ENCODE data around the gene RAX.
A peak's percentile ranks its signal among the peaks of the same experiment; 100 is the strongest.

The RAX gene

GRCh38 chr18:59233017-59233410 lies 40.2 kb downstream of the RAX start:
- Mint-ChIP-seq H3K9me3 (peaks cover 2% of the 10 kb centered on the region), H3K36me3 (no peaks in the 10 kb centered on the region), H3K4me3 (no peak overlapping the region), H3K4me1 (no peaks in the 10 kb centered on the region), H3K27ac (no peak overlapping the region)
- DNase-seq (ENCODE audit: low spot score in 2 of 2), result no peak
- ATAC-seq, result no peak

DNA sequence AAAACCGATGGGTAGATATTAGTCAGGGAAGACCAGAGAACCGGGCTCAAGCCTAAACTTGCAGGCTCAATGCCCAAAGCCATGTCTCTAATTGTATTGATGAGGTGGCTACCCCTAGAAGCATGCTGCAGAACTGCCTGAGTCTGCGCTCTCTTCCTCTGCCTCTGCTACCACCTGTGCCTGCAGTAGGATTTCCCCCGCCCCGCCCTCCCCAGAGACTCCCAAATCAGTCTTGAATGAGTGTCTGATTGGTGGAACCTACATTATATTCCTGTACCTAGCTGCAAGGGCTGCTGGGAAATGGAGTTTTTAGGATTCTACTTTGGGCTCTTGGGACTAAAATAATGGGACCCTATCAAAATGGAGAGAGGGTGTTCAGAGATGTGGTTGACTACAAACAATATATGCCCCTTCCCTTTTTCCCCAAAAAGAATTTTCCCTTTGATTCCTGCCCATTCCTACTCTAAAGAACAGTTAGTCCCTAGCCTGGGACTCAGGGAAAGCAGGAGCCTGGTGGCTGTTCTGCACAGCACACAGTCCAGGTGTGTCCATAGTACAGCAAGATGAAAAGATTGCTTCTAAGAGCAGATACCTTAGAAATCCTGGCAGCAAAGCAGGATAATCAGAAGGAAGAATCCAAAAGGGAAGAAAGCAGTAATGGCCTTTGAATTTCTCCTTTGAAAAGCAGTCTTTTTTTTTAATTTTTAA lies 40.8 kb downstream of the RAX start:
- Mint-ChIP-seq H3K9me3 (peaks cover 2% of the 10 kb centered on the region), H3K4me3 (no peak overlapping the region), H3K36me3 (no peaks in the 10 kb centered on the region), H3K4me1 (no peaks in the 10 kb centered on the region), H3K27ac (no peak overlapping the region)
- ATAC-seq (no peak), DNase-seq (ENCODE audit: low spot score in 2 of 2) (no peak)

DNA sequence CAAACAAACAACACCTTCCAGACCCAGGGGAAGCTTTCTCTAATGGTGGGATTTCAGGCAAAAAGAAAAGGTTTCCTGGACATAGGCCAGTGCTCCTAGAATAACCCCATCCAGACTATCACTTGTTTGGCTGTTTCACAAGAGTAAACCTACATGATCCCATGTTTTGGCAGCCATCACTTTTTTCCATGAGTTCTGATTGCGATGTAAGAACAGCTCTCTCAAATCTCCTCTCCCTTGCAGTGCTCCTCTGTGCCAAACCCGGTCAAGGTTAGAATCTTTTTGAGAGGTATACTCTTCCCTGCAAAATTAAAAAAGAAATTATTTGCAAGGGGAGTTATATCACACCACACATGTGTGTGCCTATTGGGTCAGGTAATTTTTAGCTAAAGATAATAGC lies 41.4 kb downstream of the RAX start:
- no peak for DNase-seq (ENCODE audit: low spot score in 2 of 2)
- ATAC-seq, result no peak
- Mint-ChIP-seq H3K4me1 (no peaks in the 10 kb centered on the region), H3K27ac (no peak overlapping the region), H3K9me3 (peaks cover 2% of the 10 kb centered on the region), H3K36me3 (no peaks in the 10 kb centered on the region), H3K4me3 (no peak overlapping the region)

DNA sequence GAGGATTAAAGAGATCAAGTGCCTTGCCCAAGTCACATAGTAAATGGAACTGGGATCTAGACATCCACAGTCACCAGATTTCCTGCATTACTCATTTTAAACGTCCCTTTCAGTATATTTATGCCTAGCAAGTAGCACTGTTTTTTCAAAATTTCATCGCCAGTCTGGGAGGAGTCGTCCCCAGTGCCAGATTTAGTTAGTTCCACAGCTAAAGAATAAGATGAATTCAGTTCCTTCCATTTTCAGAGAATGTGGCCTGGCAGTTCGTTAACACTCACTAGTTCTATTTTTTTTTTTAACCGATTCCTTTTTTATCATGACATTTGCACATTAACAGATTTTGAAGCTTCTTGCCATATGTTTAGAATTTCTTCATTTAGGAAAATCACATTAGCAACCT lies 42.1 kb downstream of the RAX start:
- ATAC-seq (no peak), DNase-seq (ENCODE audit: low spot score in 2 of 2) (no peak)
- no peak overlapping the region for H3K4me3 Mint-ChIP-seq
- no peaks in the 10 kb centered on the region for H3K36me3 Mint-ChIP-seq
- H3K4me1 Mint-ChIP-seq, result no peaks in the 10 kb centered on the region
- no peak overlapping the region for H3K27ac Mint-ChIP-seq
- H3K9me3 Mint-ChIP-seq, result no peaks in the 10 kb centered on the region

DNA sequence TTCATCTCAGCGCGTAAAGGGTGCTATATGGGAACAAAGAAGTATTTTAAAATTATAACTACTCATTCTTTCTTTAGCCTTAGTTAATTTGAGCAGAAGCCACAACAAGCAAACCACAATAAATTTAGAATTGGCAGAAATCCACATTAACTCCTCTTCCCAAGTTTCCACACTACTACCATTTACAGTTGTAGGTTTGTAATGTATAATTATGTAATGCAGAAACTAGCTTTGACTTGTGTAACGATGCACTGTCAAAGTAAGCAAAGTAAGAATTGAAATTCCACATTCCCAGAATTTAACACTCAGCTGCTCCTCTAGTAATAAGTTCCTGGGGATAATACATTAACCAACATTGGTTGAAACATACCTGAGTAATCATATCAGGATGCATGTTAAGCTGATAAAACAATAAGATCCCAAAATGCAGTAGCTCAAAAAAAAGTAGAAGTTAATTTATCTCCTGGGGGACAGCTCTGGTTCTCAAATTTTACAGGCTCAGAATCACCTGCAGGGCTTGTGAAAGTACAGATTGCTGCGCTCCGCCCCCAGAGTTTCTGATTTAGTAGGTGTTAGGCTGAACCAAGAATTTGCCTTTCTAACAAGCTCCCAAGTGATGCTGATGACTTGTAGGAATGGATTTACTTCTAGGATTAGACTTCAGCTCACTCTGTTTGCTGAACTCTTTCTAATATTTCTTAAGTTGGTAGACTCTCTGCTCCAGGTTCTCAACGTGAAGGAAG lies 43.4 kb downstream of the RAX start:
- Mint-ChIP-seq H3K4me3 (no peak overlapping the region), H3K36me3 (no peaks in the 10 kb centered on the region), H3K27ac (no peak overlapping the region), H3K9me3 (no peaks in the 10 kb centered on the region), H3K4me1 (no peaks in the 10 kb centered on the region)
- DNase-seq (ENCODE audit: low spot score in 2 of 2) (no peak), ATAC-seq (no peak)

DNA sequence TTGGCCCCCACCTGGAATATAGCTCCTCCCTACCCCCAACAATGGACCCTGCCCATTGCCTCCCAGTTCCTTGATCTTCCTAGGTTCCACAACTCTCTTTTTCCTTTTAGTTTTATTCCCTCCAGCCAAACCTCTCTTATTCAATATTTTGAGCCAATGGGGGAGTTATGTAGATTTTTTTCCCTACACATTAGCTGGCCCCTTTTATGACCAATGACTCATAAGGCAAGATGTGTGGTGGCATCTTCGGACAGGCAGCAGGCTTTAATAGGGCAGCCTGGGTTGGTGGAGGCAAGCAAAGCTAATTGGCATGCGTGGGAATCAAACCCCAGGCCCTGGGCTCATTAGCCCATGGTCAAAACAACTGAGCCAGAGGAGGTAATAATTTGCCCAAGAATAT lies 44.1 kb downstream of the RAX start:
- no peak overlapping the region for H3K27ac Mint-ChIP-seq
- H3K4me1 Mint-ChIP-seq, result no peaks in the 10 kb centered on the region
- no peak for DNase-seq (ENCODE audit: low spot score in 2 of 2)
- no peaks in the 10 kb centered on the region for H3K36me3 Mint-ChIP-seq
- H3K9me3 Mint-ChIP-seq, result no peaks in the 10 kb centered on the region
- H3K4me3 Mint-ChIP-seq, result no peak overlapping the region
- ATAC-seq, result no peak

- Mint-ChIP-seq H3K9me3 (no peaks in the 10 kb centered on the region), H3K36me3 (no peaks in the 10 kb centered on the region), H3K4me1 (no peaks in the 10 kb centered on the region), H3K27ac (no peak overlapping the region), H3K4me3 (no peak overlapping the region)
- ATAC-seq (no peak), DNase-seq (ENCODE audit: low spot score in 2 of 2) (no peak)
These were observed 44.9 kb downstream of the RAX start for GRCh38 chr18:59228351-59228750.

DNA sequence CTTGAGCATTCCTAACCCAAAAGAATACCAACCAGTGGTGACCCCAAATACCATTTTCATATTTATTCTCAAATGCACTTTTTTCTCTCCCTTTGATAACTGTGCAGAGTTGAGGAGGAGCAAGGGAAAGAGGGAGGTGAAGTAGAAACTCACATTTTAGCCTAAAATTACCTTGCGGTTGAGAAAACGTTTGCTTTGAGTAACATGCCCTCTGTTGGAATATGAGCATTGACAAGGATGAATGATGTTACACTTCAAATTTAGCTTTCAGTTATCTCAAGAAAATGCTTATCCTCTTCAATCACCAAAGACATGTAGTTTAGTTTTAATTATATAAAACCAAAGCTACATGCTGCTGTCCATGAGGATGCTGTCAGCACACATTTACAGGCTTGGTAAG lies 50.9 kb downstream of the RAX start:
- DNase-seq (ENCODE audit: low spot score in 2 of 2) (no peak), ATAC-seq (no peak)
- peaks cover 15% of the 10 kb centered on the region for H3K4me1 Mint-ChIP-seq
- H3K9me3 Mint-ChIP-seq, result no peaks in the 10 kb centered on the region
- no peak overlapping the region for H3K4me3 Mint-ChIP-seq
- no peak overlapping the region for H3K27ac Mint-ChIP-seq
- H3K36me3 Mint-ChIP-seq, result no peaks in the 10 kb centered on the region

DNA sequence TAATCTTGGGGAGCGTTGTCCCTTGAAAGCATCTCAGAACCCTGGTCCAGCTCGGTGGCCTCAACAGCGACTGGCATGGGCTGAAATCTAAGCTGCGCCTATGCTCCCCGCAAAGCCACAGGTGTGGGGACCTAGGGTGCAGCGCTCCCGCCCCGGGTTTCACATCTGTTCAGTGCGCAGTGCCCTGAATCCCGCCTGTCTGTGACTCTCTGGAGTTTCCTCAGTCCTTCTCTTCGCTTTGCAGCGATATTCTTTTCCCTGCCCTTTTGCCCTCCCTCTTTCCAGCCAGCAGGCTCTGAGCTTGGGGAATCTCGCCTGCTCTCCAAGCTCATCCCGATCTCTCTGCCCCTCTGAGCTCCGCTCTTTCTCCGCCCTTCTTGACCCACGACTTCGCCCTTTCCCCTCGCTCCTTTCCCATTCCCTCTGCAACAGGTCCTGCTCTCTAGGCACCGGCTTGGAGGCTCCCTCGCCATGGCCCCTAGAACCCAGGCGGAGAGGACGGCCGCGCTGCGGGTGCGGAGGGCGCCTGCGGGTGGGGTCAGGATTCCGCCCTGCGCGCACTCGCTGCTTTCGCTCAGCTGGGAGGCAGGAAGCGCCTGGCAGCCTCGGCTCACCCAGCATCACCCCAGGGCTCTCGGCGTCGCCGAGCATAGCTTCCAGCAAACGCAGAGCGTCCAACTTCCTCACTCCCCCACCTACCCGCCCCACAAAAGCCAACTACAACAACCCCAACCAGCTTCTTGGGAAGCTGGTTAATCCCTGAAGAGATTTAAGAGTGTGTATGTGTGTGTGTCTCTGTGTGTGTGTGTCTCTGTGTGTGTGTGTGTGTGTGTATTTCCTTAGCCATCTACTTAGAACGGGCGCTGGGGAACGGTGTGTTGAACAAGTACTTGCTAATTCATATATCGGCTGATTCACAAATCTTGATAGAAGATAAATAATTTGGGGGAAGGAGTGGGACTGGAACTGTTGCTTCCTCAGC lies 52.2 kb downstream of the RAX start:
- no peaks in the 10 kb centered on the region for H3K9me3 Mint-ChIP-seq
- ATAC-seq, result peak; percentile 47
- H3K27ac Mint-ChIP-seq, result no peak overlapping the region
- DNase-seq (ENCODE audit: low spot score in 2 of 2), result no peak
- no peaks in the 10 kb centered on the region for H3K36me3 Mint-ChIP-seq
- no peak overlapping the region for H3K4me3 Mint-ChIP-seq
- H3K4me1 Mint-ChIP-seq, result peaks cover 15% of the 10 kb centered on the region

GRCh38 chr18:59220164-59220783 lies 53.0 kb downstream of the RAX start:
- ATAC-seq (no peak), DNase-seq (ENCODE audit: low spot score in 2 of 2) (no peak)
- H3K4me3 Mint-ChIP-seq, result no peak overlapping the region
- H3K4me1 Mint-ChIP-seq, result peaks cover 15% of the 10 kb centered on the region
- no peaks in the 10 kb centered on the region for H3K36me3 Mint-ChIP-seq
- H3K27ac Mint-ChIP-seq, result no peak overlapping the region
- no peaks in the 10 kb centered on the region for H3K9me3 Mint-ChIP-seq

- Mint-ChIP-seq H3K4me1 (peaks cover 15% of the 10 kb centered on the region), H3K9me3 (no peaks in the 10 kb centered on the region), H3K27ac (no peak within 1 kb of the TSS), H3K36me3 (no peaks in the 10 kb centered on the region), H3K4me3 (no peak within 1 kb of the TSS)
- ATAC-seq (no peak), DNase-seq (ENCODE audit: low spot score in 2 of 2) (no peak)
These were observed 53.5 kb downstream of the RAX start, which contains the start of gene GRP for GRCh38 chr18:59219672-59220163. Gene GRP (plus strand): TSS chr18:59220158. CDS start chr18:59220266, 108 bp downstream.

GRCh38 chr18:59218018-59218417 lies 55.2 kb downstream of the RAX start:
- no peaks in the 10 kb centered on the region for H3K9me3 Mint-ChIP-seq
- DNase-seq (ENCODE audit: low spot score in 2 of 2) (no peak), ATAC-seq (no peak)
- no peak overlapping the region for H3K4me3 Mint-ChIP-seq
- H3K27ac Mint-ChIP-seq, result no peak overlapping the region
- no peaks in the 10 kb centered on the region for H3K36me3 Mint-ChIP-seq
- peaks cover 15% of the 10 kb centered on the region for H3K4me1 Mint-ChIP-seq

Data from stimulated activated effector memory CD8-positive, alpha-beta T cell treated with anti-CD3 and anti-CD28 coated beads, Interleukin-12 subunit alpha, Interleukin-12 subunit beta, amount 100 ng/mL, for 72 hours (primary cell).